HG03139 (cell line): ENCODE data around the gene KIRREL3.

ENCODE experiments used
- ATAC-seq: cut with Tn5 transposase; IDR thresholded peaks from one replicate; pipeline ENCODE4 v1.9.1; 2021; ENCODE audit not compliant: unreplicated experiment

Gene KIRREL3

GRCh38 chr11:126459691-126460281 is 540.8 kb downstream of the KIRREL3 start:
- ATAC-seq: no peak

GRCh38 chr11:126457817-126458216 is 542.8 kb downstream of the KIRREL3 start:
- ATAC-seq: no peak

- ATAC-seq: no peak
Measured at GRCh38 chr11:126456783-126457542, 543.6 kb downstream of the KIRREL3 start.

DNA sequence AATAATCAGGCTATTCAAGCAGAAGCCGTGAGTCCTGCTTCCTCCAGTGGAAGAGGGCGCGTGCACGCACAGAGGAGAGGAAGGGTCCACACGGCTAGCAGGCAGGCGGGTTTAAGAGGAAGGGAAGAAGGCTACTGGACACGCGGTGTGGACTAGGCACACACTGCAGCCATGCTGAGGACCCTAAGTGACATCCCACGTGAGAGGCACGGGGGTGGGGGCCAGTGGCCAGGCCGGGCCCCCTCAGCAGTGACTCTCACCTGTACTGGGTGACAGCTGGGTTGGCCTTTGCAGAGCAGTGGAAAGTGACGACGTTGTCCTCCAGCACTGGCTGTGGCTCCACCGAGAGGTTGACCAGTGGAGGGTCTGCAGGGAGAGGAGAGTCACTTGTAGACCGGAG is 544.5 kb downstream of the KIRREL3 start:
- ATAC-seq: no peak

DNA sequence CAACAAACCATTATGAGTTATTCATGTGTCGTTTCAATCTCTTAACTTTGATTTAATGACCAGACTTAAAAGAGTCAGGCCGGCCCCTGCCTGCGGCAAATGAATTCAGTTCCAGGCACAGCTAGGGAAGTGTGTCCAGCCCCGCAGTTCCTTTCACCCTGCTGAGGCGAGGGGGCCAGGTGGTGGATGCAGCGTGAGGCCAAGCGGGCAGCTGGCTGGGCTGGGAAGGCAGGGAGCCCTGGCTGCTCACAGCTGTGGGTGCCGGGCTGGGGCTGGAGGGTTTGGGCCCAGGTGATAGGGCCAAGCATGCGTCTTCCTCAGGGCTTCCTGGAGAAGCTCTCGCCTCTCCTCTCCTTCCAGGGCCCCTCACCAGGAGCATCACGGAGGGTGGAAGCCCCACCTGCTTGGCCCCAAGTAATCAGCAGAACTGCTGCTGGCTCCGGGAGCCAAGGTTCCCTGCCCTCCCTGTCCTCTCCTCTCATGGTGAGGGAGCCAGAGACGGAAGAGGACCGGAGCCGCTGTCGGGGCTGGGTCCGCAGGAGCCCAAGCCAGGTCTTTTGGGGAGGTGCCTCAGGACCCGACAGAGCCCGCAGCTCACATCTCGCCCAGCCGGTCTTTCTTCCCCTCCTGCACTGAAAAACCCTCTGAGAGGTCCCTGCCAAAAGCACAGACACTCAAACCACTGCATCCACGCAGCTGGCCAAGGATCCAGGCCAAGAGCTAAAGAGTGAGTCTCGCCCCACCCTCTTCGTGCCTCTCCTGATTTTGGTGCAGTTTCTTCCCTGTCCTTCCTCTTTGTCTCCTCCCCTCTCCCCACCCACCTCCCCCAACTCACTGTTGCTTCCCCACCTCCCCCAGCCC is 548.1 kb downstream of the KIRREL3 start:
- no peak for ATAC-seq

DNA sequence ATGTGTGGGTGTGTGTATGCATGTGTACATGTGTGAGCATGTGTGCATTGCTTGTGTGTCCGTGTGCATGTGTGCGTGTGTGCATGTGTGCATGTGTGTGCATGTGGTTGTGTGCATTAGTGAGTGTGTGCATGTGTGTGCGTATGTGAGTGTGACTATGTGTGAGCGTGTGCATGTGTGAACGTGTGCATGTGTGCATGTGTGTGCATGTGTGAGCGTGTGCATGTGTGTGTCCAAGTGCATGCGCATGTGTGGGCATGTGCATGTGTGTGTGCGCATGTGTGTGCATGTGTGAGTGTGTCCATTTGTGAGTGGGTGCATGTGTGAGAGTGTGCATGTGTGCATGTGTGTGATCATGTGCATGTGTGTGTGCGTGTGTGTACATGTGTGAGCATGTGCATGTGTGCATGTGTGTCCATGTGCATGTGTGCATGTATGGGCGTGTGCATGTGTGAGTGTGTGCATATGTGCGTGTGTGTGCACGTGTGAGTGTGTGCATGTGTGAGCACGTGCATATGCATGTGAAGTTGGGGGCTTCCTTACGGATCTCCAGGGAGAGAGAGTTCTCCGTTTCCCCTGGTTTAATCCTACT is 549.3 kb downstream of the KIRREL3 start:
- no peak for ATAC-seq

GRCh38 chr11:126450806-126451205 is 549.8 kb downstream of the KIRREL3 start:
- no peak for ATAC-seq

DNA sequence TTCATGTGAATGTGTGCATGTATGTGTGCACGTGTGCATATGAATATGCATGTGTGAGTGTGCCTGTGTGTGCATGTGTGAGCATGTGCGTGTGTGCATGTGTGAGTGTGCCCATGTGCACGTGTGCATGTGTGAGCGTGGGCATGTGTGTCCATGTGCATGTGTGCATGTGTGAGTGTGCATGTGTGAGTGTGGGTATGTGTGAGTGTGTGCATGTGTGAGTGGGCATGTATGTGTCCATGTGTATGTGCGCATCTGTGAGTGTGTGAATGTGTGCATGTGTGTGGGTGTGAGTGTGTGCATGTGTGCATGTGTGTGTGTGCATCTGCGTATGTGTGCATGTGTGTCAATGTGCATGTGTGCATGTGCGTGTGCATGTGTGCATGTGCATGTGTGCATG is 550.4 kb downstream of the KIRREL3 start:
- ATAC-seq: no peak

- no peak for ATAC-seq
Measured at GRCh38 chr11:126446581-126446980, 554.0 kb downstream of the KIRREL3 start.

- no peak for ATAC-seq
Measured at GRCh38 chr11:126444072-126444471, 556.5 kb downstream of the KIRREL3 start.

- no peak for ATAC-seq
Measured at GRCh38 chr11:126443120-126443519, 557.5 kb downstream of the KIRREL3 start.

DNA sequence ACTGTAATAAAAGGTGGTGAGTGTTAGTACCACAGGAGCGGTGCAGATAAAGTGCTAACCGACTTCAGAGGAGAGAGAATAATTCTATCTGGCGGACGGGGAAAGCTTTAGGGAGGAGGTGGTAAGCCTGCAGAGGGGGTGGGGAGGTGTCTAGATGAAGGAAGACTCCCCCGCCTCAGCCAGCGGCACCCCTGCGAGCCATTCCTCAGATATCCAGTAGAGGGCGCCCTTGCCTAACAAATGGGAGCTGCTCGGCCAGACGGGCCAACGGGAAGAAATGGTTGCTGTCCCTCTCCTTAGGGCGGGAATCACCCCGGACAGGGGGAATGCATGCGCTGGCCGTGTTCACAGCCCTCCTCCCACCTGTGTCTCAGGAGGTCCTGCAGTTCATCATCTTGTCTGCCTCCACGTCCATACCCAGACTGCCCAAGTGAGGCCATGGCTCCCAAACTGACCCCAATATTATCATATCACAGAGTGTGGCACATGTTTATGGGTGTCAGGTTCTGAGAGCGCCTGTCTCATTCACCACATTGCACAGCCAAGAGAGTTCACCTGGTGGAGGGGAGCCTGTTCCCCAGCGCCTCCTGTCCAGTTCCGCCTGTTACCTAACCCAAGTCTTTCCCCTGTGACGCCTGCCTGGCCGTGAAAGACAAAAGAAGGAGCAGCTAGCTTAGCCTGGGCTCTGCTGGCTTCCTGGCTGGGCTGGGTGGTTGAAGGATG is 559.6 kb downstream of the KIRREL3 start:
- peak; percentile 72 for ATAC-seq

- no peak for ATAC-seq
Measured at GRCh38 chr11:126440276-126440675, 560.3 kb downstream of the KIRREL3 start.

DNA sequence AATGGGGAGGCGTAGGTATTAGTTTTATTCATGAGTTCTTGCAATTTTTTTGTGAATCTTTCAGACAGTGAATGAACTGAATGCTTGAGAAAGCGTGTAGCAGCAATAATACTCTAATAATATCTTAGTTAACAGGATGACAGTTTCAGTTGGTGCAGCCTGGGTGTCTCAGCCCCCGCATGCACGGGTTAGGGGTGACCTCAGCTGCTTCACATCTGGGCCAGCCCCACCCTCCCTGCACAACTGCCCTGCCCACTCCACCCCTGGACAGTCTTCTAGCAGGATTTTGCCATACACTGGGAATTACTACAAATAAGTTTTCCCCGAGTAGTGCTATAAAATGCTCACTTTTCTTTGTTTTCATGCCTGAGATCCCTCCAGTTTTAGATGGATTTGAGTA is 561.9 kb downstream of the KIRREL3 start:
- no peak for ATAC-seq

- no peak for ATAC-seq
Measured at GRCh38 chr11:126438272-126438671, 562.3 kb downstream of the KIRREL3 start.

GRCh38 chr11:126437731-126438130 is 562.8 kb downstream of the KIRREL3 start:
- no peak for ATAC-seq

DNA sequence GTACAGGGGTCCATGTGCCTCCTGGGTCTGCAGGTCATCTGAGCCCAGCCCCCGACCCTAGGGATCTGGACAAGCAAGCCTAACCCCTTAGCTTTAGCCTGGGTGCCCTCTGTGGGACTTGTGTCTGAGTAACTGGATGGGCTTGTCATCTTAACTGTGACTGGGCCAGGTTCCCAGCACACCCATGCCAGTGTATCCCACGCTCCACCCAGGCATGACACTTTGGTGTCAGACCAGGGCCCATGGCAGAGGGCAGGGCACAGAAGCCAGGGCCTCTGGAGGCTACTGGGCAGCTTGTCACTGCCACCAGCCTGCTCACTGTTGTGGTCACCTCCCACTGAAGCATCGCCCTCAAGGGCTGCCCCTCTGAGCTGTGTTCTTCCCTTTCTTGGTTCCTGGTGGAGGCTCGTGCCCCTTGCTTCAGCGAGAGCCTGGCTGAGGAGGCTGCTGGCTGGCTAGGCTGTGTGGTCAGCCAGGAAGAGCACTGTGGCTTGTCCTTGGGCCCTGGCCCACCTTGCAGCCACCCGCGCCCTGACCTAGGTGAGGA is 564.3 kb downstream of the KIRREL3 start:
- no peak for ATAC-seq

DNA sequence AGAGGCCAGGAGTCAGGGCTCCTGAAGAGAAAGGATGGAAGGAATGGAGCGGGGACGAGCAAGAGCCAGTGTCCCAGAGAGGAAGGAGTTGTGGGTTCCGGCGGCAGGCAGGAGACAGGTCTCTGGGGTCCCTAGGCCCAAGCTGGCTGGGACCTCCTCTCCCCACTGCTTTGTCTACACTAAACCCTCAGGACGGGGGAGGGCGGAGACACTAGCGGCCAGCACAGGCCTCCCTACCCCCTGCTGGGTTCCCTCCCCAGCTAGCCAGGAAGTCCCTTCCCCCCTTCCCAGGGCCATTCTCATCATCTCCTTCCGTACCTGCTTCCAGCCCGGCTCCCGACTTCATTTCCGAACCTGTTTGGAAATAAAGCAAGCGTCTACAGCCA is 565.6 kb downstream of the KIRREL3 start:
- no peak for ATAC-seq

- no peak for ATAC-seq
Measured at GRCh38 chr11:126433989-126434949, 566.3 kb downstream of the KIRREL3 start.
